ENCODE data around the gene ALK.

Gene ALK

GRCh38 chr2:29147963-29148362 is 773.4 kb downstream of the ALK start:
- H3K4me3 ChIP-seq (ENCODE audit: control insufficient read depth, low read depth, low read length): no peak overlapping the region
- no peak for TF ChIP-seq CTCF (conservative IDR thresholded peaks at IDR 0.05; ENCODE audit: control insufficient read depth, insufficient read depth, low read depth, low read length)
- no peak for DNase-seq (ENCODE audit: low read depth)

- no peak overlapping the region for H3K4me3 ChIP-seq (ENCODE audit: control insufficient read depth, low read depth, low read length)
- no peak for DNase-seq (ENCODE audit: low read depth)
- no peak for TF ChIP-seq CTCF (conservative IDR thresholded peaks at IDR 0.05; ENCODE audit: control insufficient read depth, insufficient read depth, low read depth, low read length)
These were observed 775.2 kb downstream of the ALK start for GRCh38 chr2:29146197-29146596.

- no peak overlapping the region for H3K4me3 ChIP-seq (ENCODE audit: control insufficient read depth, low read depth, low read length)
- no peak for TF ChIP-seq CTCF (conservative IDR thresholded peaks at IDR 0.05; ENCODE audit: control insufficient read depth, insufficient read depth, low read depth, low read length)
- no peak for DNase-seq (ENCODE audit: low read depth)
These were observed 777.7 kb downstream of the ALK start for GRCh38 chr2:29143657-29144056.
